Measurements from ENCODE around the gene MTUS2. TPM values are rescaled to one million over a fixed set of nuclear protein-coding genes. Genes with fewer than 3 reads are reported as not detected.
A peak's percentile ranks its signal among the peaks of the same experiment; 100 is the strongest.

The MTUS2 gene
- total RNA-seq, 2 donors from 2014 or later, result 4.0 to 5.4 TPM

GRCh38 chr13:29498426-29499040 lies 678.4 kb downstream of the MTUS2 start:
- ATAC-seq (peak; percentile 8), DNase-seq (peak in 3 of 4 donors; percentile 35 to 56 (median 47))
- Histone ChIP-seq H3K4me3 (no peak overlapping the region), H3K27ac (peak overlapping the region in 2 of 4 donors; percentile 15 to 85), H3K36me3 (replicated peaks in 1 of 2; ENCODE audit: insufficient read depth in 1 of 2, low read depth in 2 of 2) (no peaks in the 10 kb centered on the region), H3K27me3 (no peaks in the 10 kb centered on the region), H3K9me3 (no peaks in the 10 kb centered on the region), H3K4me1 (peaks cover 36% of the 10 kb centered on the region)
- intact Hi-C loops (cut with DNase I), result no loop called here
- 65 to 78% methylated on average over 11 to 13 of the region's 13 CpGs for WGBS, 2 donors
- TF ChIP-seq POLR2A (IDR thresholded peaks at IDR 0.05), result no peak
- TF ChIP-seq, protein P1, sequence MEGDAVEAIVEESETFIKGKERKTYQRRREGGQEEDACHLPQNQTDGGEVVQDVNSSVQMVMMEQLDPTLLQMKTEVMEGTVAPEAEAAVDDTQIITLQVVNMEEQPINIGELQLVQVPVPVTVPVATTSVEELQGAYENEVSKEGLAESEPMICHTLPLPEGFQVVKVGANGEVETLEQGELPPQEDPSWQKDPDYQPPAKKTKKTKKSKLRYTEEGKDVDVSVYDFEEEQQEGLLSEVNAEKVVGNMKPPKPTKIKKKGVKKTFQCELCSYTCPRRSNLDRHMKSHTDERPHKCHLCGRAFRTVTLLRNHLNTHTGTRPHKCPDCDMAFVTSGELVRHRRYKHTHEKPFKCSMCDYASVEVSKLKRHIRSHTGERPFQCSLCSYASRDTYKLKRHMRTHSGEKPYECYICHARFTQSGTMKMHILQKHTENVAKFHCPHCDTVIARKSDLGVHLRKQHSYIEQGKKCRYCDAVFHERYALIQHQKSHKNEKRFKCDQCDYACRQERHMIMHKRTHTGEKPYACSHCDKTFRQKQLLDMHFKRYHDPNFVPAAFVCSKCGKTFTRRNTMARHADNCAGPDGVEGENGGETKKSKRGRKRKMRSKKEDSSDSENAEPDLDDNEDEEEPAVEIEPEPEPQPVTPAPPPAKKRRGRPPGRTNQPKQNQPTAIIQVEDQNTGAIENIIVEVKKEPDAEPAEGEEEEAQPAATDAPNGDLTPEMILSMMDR (IDR thresholded peaks at IDR 0.05), result no peak

DNA sequence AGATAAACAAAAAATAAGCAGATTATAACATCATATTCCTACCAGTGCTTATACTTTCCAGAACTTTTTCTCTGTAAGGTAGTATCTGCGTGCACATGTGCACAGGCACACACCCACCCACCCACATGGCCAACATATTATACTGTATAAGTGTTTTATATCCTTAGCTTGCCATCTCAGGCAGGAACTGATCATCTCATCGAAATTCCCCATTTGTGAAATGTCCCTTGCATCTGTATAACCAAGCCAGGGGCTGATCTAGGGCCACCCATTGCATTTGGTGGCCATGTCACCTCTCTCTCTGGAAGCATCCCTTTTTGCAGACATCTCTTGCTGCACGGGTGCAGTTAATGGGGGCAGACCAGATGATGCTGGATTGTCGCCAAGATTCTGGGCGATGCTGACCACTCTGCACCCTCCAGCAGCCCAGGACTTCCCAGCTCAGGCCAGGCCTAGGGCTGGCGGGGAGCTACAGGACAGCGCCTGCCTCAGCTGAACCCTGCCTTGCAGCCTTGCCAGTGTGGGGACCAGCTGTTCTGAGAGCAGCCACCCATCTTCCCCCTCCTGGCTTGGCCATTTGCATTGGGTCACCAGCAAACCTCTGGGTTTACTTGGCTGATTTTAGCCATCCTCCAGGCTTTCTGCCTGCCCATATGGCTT lies 679.5 kb downstream of the MTUS2 start:
- intact Hi-C loops (cut with DNase I), result loop anchor here (5.0 to 10.0 kb wide), 2 partner anchors 85 to 203 kb away; no protein-coding TSS in a partner anchor
- Histone ChIP-seq H3K36me3 (replicated peaks in 1 of 2; ENCODE audit: insufficient read depth in 1 of 2, low read depth in 2 of 2) (no peaks in the 10 kb centered on the region), H3K27me3 (no peaks in the 10 kb centered on the region), H3K9me3 (no peaks in the 10 kb centered on the region), H3K4me1 (peaks cover 36% of the 10 kb centered on the region), H3K27ac (no peak overlapping the region), H3K4me3 (no peak overlapping the region)
- no peak for TF ChIP-seq POLR2A (IDR thresholded peaks at IDR 0.05)
- TF ChIP-seq, protein P1 (IDR thresholded peaks at IDR 0.05), result no peak
- WGBS, 2 donors, result 71 to 78% methylated on average over 7 of the region's 7 CpGs
- no peak for ATAC-seq
- DNase-seq, result no peak

DNA sequence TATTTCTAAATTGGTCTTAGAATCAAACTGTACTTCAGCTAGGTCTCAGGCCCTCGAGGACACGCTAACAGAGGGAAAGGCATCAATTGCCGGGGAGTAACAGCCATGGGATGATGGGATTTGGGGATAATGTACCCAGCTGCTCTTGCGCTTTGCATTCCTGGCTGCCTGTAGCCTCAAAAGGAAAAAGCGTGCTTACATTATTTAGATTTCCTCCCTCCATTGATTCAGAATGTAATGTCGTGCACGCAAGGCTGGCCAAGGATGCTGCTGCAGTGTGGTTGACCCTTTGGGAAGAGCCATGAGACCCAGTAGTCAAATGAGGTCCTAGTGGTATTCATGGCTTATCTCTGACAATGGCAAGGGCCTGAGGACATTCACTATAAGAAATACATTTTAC lies 680.2 kb downstream of the MTUS2 start:
- DNase-seq, result peak in 1 of 4 donors; percentile 0
- no peak for ATAC-seq
- H3K36me3 ChIP-seq (replicated peaks in 1 of 2; ENCODE audit: insufficient read depth in 1 of 2, low read depth in 2 of 2), result no peaks in the 10 kb centered on the region
- no peak overlapping the region for H3K4me3 ChIP-seq
- WGBS, 2 donors, result 76 to 84% methylated on average over 7 of the region's 7 CpGs
- H3K9me3 ChIP-seq, result no peaks in the 10 kb centered on the region
- H3K4me1 ChIP-seq, result peaks cover 36% of the 10 kb centered on the region
- no peak for TF ChIP-seq POLR2A (IDR thresholded peaks at IDR 0.05)
- TF ChIP-seq, protein P1 (IDR thresholded peaks at IDR 0.05), result no peak
- no peak overlapping the region for H3K27ac ChIP-seq
- no peaks in the 10 kb centered on the region for H3K27me3 ChIP-seq
- intact Hi-C loops (cut with DNase I), result loop anchor here (5.0 to 10.0 kb wide), 2 partner anchors 84 to 202 kb away; no protein-coding TSS in a partner anchor

GRCh38 chr13:29501674-29502073 lies 681.5 kb downstream of the MTUS2 start:
- no peak for DNase-seq
- Histone ChIP-seq H3K9me3 (no peaks in the 10 kb centered on the region), H3K36me3 (replicated peaks in 1 of 2; ENCODE audit: insufficient read depth in 1 of 2, low read depth in 2 of 2) (no peaks in the 10 kb centered on the region), H3K27me3 (no peaks in the 10 kb centered on the region), H3K4me3 (no peak overlapping the region), H3K4me1 (peaks cover 34% of the 10 kb centered on the region), H3K27ac (no peak overlapping the region)
- intact Hi-C loops (cut with DNase I), result loop anchor here (5.0 to 10.0 kb wide), 2 partner anchors 83 to 201 kb away; no protein-coding TSS in a partner anchor
- no peak for ATAC-seq
- 79 to 88% methylated on average over 4 of the region's 4 CpGs for WGBS, 2 donors
- TF ChIP-seq, protein P1 (IDR thresholded peaks at IDR 0.05), result no peak
- TF ChIP-seq POLR2A (IDR thresholded peaks at IDR 0.05), result no peak

Measured in body of pancreas (tissue), 4 donors.